Activated CD8-positive, alpha-beta memory T cell treated with anti-CD3 and anti-CD28 coated beads for 36 hours (primary cell): ENCODE data around the gene NFAT5. TPM values are rescaled to one million over a fixed set of nuclear protein-coding genes. Genes with fewer than 3 reads are reported as not detected.
"Not testable (repeated sequence)": the region's sequence is repeated elsewhere in the genome, so short reads cannot be mapped to it uniquely, and the experiment has no call there.

Source experiments
- CTCF ChIA-PET: fragments of 350-600 bp; sonication (Branson Sonifier 250); formaldehyde crosslinking; loops from one replicate; lab custom pipeline; 2021; ENCODE audit warnings: antibody characterized with exemption; lab: Charles Lee
- POLR2A ChIA-PET: fragments of 350-600 bp; sonication (Branson Sonifier 250); formaldehyde crosslinking; loops from one replicate; lab custom pipeline; 2021; ENCODE audit warnings: antibody characterized with exemption; lab: Charles Lee
- total RNA-seq, 2 experiments: library from RNA; stranded (reverse); gene quantifications; one replicate each; pipeline ENCODE4 v1.2.3, GENCODE V29; 2021

NFAT5 gene
- total RNA-seq, 2 experiments from 2014 or later: 39.8 to 40.0 TPM

DNA sequence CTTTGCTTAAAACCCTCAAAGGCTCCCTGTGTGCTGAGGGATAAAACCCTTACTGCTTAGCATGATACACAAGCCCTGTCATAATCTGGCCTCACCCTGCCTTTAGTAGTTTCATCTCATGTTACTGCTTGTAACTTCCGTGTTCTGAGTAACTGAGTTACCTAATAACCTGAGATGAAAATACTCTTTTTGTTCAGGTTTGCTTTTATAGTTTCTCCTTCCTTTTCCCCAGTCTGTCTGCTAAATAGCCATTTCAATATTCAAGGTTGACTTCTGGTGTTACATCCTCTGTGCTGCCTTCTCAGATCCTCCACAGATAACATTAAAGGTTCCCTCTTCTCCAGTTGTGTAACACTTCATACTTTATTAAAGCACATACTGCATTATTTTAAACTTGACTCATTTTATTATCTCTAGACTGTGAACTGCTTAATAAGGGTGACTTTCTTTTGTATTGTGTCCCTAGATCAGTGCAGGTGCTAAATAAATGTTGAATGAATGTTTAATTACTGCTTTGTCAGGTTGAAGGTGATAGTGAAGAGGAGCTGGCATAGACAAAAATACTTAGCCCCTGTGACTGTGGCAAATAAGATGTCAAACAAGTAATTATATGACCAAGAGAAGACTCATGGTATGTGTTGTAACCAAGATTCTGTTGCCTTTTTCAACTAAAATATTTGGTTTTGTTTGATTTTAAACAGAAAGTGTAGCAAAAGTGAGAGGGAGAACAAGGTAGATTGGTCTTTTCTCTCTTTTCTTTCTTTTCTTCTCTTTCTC is 47.8 kb downstream of the NFAT5 start:
- ChIA-PET CTCF (no interaction called here), POLR2A (no interaction called here)

DNA sequence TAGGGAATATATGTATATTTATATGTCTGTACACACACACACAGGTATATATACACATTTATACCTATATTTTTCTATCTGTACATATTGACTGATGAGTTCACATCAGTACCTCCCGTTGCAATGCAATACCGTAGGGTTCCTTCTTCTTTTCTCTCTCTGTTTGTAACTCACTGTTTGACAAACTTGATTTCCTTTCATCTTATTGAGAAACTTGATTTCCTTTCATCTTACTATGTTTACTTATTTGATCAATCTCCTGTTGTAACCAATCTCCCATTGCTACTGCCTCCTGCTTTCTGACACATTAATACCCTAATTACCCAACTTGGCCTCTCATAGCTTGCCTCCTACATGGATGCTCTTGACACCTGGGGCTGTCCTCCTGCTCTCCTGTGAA is 49.8 kb downstream of the NFAT5 start:
- POLR2A ChIA-PET: no interaction called here

DNA sequence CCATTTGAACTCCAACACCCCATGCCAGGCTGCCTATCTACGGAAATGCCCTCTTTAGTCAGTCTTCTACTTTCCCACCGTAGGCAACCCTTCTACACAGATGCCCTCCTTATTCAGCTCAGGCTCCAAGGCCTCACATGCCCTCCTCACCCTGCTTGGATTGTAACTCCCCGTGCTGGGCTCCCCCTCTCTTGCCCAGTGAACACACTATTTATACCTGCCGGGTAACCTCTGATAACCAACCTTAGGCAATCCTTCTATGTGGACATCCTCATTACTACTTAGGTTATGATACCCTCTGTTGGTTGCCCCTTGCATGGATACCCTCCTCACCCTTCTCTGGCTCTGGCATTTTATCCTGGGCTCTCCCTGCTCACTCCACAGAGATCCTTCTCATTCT is 50.3 kb downstream of the NFAT5 start:
- POLR2A ChIA-PET: no interaction called here
- CTCF ChIA-PET: interaction anchor here (0.6 kb wide), 1 partner anchor 24 kb away, joined by 3 read pairs; no protein-coding TSS in a partner anchor

More for the DNA sequence above, 49.8 kb downstream of the NFAT5 start:
- CTCF ChIA-PET: interaction anchor here (0.6 kb wide), 1 partner anchor 24 kb away, joined by 3 read pairs; no protein-coding TSS in a partner anchor

DNA sequence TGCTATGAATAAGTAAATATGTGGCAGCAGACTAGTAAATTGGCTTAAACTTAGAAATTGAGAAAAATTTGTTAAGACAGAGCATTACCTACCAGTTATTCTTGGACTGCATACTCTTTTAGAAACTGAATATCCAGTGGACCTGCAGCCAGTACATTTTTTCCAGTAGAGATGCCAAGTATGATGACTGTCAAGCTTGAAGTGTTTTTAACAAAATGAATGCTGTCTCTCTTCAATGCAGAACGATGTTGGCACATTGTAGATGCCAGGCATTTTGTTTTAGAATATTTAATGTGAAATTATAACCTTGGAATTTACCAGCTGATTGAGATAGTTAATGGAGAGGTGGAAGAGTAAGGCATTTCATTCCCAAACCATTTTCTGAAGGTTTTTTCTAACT is 52.5 kb downstream of the NFAT5 start:
- ChIA-PET POLR2A (no interaction called here), CTCF (interaction anchor here (0.6 kb wide), 1 partner anchor 81 kb away, joined by 3 read pairs; no protein-coding TSS in a partner anchor)

DNA sequence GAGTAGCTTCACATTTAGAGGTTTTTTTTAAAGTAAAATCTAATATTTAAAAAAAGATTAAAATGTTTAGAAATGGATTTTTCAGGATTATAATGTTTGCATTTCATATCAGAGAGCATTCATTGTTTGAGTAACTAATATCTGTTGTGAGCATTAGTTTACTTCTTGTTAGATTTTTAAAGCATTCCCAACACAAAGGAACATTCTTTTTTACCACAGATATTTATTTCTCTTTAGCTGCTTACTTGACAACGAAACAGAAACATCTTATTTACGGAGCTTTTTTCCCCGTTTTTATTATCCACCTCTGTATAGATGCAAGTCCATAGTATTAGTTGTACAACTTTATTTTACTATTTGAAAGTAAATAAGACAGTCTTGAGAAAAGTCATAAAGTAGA is 53.0 kb downstream of the NFAT5 start:
- POLR2A ChIA-PET: no interaction called here
- CTCF ChIA-PET: interaction anchor here (0.6 to 0.8 kb wide), 2 partner anchors 52 to 82 kb away, joined by 3 read pairs; no protein-coding TSS in a partner anchor

DNA sequence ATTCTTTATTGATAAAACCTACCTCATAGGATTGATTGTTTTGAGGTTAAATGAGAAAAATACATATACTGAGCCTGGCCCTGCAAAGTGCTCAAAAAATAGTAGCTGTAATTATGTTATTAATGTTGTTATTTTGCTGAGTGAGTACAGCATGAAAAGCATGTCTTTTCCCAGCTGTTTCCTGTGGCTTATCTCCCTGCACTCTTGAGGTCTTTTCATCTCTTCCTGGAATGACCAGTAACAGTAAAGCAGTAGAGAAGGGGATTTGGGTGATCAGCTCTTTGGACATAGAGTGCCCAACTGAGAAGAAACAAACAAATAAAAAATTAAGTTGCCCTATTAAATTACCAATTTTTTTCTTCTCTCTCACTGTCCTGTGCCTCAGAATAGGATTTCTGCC is 53.7 kb downstream of the NFAT5 start:
- POLR2A ChIA-PET: no interaction called here
- CTCF ChIA-PET: interaction anchor here (0.8 kb wide), 1 partner anchor 53 kb away, joined by 3 read pairs; no protein-coding TSS in a partner anchor

DNA sequence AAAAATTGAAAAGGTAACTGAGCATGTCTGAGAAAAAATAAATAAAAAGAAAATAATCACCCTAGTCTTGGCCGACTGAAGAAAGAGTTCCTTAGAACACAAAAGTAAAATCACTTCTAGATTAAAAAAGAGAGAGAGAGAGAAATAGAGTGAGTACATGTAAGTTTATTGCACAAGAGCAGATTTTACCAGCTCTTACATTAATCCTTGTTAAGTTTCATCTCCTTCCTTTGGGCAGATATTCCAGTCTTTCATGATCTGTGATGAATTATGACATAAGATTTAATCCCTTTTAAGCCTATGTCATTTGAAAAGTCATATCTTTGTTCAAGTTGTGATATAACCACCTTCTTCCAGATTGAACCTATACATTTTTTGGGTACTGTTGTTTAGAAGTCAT is 54.8 kb downstream of the NFAT5 start:
- CTCF ChIA-PET: no interaction called here
- POLR2A ChIA-PET: no interaction called here

DNA sequence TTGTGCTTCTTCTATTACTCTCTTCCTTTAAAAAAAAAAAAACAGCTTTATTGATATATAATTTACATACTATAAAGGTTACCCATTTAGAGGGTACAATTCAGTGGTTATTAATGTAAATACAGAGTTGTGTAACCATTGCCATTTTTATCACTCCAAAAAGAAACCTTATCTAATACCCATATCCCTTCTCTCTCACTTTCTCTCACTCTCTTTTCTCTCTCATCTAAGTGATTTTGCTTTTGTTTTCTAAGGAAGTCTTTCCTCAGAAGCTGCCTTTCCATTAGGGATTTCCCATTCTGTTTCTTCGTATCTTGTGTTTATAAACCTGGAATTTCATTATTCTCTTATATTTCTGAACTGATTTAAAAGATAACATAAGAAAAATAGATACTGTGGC is 55.5 kb downstream of the NFAT5 start:
- ChIA-PET POLR2A (no interaction called here), CTCF (no interaction called here)

DNA sequence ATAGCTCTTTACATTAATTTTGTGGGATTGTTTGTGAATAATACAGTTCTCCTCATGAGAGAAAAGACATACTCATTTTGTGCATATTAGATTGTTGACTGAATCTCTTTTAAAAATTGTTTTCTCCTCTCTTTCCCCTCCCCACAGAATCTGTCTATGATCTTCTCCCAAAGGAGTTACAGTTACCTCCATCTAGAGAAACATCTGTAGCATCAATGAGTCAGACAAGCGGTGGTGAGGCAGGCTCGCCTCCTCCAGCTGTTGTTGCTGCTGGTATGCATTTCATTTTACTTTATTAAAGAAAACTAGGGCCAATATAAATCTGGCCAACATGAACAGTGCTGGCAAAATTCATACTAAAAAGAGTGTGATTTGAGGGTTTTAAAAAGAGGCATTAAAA is 60.5 kb downstream of the NFAT5 start:
- ChIA-PET CTCF (no interaction called here), POLR2A (no interaction called here)

DNA sequence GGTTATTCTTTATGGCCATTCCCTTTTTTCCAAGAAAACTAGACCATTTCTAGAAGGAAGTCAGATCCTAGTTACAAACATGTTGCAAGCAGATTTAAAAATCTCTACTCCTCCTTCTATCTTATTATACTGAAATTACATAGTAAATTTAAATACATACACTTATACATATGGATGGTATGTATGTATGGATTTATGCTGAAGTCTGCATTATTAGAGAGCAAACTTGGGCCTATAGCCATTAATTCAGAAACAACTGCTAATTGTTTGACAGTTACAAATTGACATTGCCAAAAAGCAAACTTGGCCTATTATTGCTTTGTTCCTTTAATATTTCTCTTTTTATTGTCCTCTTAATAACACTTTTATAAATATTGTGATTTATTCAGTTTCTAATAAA is 67.1 kb downstream of the NFAT5 start:
- ChIA-PET CTCF (no interaction called here), POLR2A (no interaction called here)

DNA sequence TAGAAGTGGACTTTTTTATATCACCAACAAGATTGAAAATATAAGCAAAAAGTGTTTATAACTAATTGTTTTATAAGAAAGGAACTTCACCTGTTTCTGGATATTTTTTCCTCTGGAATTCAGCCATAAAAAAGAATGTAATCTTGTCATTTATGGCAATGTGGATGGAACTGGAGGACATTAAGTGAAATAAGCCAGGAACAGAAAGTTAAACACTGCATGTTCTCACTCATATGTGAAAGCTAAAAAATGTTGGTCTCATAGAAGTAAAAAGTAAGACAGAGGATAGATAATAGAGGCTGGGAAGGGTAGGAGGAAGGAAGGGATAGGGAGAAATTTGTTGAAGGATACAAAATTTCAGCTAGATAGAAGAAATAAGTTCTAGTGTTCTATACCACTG is 67.6 kb downstream of the NFAT5 start:
- POLR2A ChIA-PET: no interaction called here
- CTCF ChIA-PET: no interaction called here

DNA sequence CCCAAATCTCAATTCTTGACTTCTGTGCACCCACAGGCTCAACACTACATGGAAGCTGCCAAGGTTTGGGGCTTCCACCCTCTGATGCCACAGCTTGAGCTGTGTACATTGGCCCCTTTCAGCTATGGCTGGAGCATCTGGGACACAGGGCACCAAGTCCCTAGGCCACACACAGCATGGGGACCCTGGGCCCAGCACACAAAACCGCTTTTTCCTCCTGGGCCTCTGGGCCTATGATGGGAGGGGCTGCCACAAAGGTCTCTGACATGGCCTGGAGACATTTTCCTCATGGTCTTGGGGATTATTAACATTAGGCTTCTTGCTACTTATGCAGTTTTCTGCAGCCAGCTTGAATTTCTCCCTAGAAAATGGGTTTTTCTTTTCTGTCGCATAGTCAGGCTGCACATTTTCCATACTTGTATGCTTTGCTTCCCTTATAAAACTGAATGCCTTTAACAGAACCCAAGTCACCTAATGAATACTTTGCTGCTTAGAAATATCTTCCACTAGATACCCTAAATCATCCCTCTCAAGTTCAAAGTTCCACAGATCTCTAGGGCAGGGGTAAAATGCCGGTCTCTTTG is 70.9 kb downstream of the NFAT5 start:
- POLR2A ChIA-PET, CTCF ChIA-PET: not testable (repeated sequence)

DNA sequence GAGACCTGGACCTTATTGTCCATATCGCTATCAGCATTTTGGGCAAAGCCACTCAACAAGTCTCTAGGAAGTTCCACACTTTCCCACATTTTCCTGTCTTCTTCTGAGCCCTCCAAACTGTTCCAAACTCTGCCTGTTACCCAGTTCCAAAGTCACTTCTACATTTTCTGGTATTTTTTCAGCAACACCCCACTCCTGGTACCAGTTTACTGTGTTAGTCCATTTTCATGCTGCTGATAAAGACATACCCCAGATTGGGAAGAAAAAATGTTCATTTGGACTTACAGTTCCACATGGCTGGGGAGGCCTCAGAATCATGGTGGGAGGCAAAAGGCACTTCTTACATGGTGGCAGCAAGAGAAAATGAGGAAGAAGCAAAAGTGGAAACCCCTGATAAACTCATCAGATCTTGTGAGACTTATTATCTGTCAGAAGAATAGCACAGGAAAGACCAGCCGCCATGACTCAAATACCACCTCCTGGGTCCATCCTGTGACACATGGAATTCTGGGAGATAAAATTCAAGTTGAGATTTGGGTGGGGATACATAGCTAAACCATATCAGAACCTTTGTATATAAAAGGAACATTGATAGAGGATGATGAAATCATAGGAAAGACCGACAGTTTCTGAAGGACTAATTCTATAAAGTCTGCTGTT is 71.6 kb downstream of the NFAT5 start:
- POLR2A ChIA-PET, CTCF ChIA-PET: not testable (repeated sequence)

DNA sequence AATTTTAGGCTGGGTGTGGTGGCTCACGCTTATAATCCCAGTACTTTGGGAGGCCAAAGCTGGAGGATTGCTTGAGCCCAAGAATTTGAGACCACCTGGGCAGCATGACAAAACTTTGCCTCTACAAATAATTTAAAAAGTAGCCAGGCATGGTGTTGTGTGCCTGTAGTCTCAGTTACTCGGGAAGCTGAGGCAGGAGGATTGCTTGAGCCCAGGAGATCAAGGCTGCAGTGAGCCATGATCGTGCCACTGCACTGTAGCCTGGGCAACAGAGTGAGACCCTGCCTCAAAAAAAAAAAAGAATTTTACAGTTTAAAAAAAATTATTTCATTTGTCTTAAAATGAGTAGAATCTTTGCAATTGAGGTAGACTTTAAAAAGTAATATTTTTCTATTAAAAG is 78.2 kb downstream of the NFAT5 start:
- POLR2A ChIA-PET: interaction anchor here (0.7 kb wide), 1 partner anchor 210 kb away, joined by 3 read pairs; no protein-coding TSS in a partner anchor
- CTCF ChIA-PET: not testable (repeated sequence)

DNA sequence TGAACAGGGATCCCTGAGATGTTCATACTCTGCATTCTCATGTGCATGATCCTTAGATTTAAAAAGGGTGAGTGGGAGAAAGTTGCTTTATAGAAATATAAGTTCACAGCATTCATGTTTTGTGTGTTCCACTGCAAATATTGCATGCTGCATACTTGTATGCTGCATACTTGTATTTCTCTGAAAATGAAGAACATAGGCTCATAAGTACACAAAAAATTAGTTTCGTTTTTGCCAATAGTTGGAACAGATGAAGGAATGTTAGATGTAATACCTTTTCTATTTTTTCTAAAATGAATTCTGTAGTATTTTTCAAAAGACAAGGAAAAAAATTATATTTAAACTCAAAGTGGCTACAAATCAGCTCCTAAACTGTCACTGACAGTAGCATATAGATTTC is 79.0 kb downstream of the NFAT5 start:
- CTCF ChIA-PET: no interaction called here
- POLR2A ChIA-PET: interaction anchor here (0.6 to 0.7 kb wide), 2 partner anchors 78 to 211 kb away, joined by 3 read pairs; no protein-coding TSS in a partner anchor

DNA sequence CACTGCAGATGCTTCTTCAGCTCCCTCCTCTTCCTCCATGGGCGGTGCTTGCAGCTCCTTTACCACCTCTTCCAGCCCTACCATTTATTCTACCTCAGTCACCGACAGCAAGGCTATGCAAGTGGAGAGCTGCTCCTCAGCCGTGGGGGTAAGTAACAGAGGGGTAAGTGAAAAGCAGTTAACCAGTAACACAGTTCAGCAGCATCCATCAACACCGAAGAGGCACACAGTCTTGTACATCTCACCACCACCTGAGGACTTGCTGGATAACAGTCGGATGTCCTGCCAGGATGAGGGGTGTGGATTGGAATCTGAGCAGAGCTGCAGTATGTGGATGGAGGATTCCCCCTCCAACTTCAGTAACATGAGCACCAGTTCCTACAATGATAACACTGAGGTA is 81.3 kb downstream of the NFAT5 start:
- CTCF ChIA-PET: interaction anchor here (0.6 kb wide), 1 partner anchor 11 kb away, joined by 3 read pairs; no protein-coding TSS in a partner anchor
- POLR2A ChIA-PET: no interaction called here

DNA sequence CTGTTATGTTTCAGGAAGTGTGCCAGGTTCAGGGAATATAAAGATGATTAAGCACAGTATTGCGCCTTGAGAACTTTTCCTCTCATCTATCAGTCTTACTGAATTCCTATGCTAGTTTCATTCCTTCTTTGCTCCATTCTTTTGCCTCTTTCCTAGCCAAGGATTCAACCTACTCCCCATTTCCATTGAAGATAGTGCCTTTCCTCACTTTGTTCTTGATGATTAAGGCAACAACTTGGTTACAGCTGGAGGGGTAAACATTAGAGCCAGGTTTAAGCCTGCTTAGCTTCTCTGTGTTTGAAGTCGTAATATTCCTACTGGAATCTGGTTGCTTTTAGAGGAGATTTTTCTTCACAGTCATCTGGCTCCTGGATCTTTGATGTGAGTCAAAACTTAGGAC is 85.5 kb downstream of the NFAT5 start:
- POLR2A ChIA-PET: interaction anchor here (0.6 kb wide), 1 partner anchor 110 kb away, joined by 6 read pairs; no protein-coding TSS in a partner anchor
- CTCF ChIA-PET: no interaction called here

DNA sequence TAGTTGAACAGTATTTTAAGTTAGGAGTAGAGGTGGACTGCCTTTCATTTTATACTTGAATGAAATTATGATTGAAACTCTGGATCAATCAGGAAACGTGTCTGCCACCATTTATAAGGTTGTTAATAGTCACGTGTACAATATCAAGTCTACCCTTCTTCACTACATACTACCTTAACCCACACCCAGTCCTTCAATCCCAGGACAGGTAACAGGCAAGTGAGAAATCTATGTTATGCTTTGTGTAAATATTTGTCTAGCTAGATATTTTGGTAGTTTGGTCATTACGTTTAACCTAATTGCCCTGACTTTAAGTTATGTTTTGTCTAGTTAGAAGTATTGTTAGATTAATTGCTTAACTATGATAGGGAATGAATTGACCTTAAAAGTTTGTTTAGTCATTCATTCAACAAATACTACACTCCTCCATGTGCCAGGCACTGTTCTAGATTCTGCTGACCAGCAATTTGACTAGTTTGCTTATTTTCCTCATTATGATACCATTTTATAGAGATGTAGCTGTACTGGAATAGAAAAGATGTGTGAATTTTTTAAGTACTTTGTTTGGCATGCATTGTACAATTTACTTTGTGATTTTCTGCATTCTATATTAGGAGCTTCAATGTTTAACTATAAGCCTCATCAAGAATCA is 88.6 kb downstream of the NFAT5 start:
- CTCF ChIA-PET: no interaction called here
- POLR2A ChIA-PET: no interaction called here

DNA sequence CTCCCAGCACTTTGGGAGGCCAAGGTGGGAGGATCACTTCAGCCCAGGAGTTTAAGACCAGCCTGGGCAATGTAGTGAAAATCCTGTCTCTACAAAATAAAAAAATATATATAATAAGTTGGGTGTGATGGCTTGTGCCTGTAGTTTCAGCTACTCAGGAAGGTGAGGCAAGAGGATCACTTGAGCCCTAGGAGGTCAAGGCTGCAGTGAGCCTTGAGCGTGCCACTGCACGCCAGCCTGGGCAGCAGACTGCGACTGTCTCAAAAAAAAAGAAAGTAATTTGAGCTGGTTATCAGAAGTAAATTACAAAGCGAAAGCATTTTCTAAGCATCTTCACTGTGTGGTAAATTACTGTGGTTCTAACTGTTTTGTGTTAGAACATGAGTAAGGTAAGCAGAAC is 94.4 kb downstream of the NFAT5 start:
- CTCF ChIA-PET: no interaction called here
- POLR2A ChIA-PET: no interaction called here
